Astrocyte of the hippocampus (primary cell): ENCODE data around the gene BRCA2.
"Not testable (repeated sequence)": the region's sequence is repeated elsewhere in the genome, so short reads cannot be mapped to it uniquely, and the experiment has no call there.

Experiments used
- DNase-seq: peaks from one replicate; pipeline ENCODE4 v3.0.0; 2011; ENCODE audit warnings: low read depth, low spot score

The BRCA2 gene

GRCh38 chr13:32311188-32311897, 4.0 kb upstream of the BRCA2 start:
- DNase-seq = no peak

GRCh38 chr13:32314271-32315237, 754 bp upstream of the BRCA2 start:
- peak; percentile 68 for DNase-seq

- DNase-seq = no peak
These were observed 676 bp downstream of the BRCA2 start for GRCh38 chr13:32316028-32316339.

- DNase-seq = no peak
These were observed 1.2 kb downstream of the BRCA2 start for GRCh38 chr13:32316501-32316900.

GRCh38 chr13:32317716-32318465, 2.6 kb downstream of the BRCA2 start:
- no peak for DNase-seq

- DNase-seq = no peak
These were observed 5.2 kb downstream of the BRCA2 start for GRCh38 chr13:32320528-32320927.

GRCh38 chr13:32323912-32324311, 8.6 kb downstream of the BRCA2 start:
- peak; percentile 59 for DNase-seq

GRCh38 chr13:32330441-32330840, 15.1 kb downstream of the BRCA2 start:
- DNase-seq = no peak

- no peak for DNase-seq
These were observed 19.4 kb downstream of the BRCA2 start for GRCh38 chr13:32334671-32335070.

- DNase-seq = no peak
These were observed 25.6 kb downstream of the BRCA2 start for GRCh38 chr13:32340914-32341313.

- no peak for DNase-seq
These were observed 32.3 kb downstream of the BRCA2 start for GRCh38 chr13:32347651-32348050.

- DNase-seq = not testable (repeated sequence)
These were observed 35.6 kb downstream of the BRCA2 start for GRCh38 chr13:32350839-32351441.

- no peak for DNase-seq
These were observed 38.7 kb downstream of the BRCA2 start for GRCh38 chr13:32354040-32354439.

- not testable (repeated sequence) for DNase-seq
These were observed 40.6 kb downstream of the BRCA2 start for GRCh38 chr13:32355935-32356334.

GRCh38 chr13:32362574-32362973, 47.3 kb downstream of the BRCA2 start:
- no peak for DNase-seq

- no peak for DNase-seq
These were observed 55.5 kb downstream of the BRCA2 start for GRCh38 chr13:32370805-32371204.

- no peak for DNase-seq
These were observed 61.5 kb downstream of the BRCA2 start for GRCh38 chr13:32376642-32377415.

- no peak for DNase-seq
These were observed 62.7 kb downstream of the BRCA2 start for GRCh38 chr13:32378012-32378411.

- DNase-seq = peak; percentile 28
These were observed 66.2 kb downstream of the BRCA2 start for GRCh38 chr13:32381539-32381938.

GRCh38 chr13:32383836-32384618, 68.7 kb downstream of the BRCA2 start:
- no peak for DNase-seq
